HCT116 (cell line): ENCODE results near the gene CDC14B. TPM values are rescaled to one million over a fixed set of nuclear protein-coding genes. Genes with fewer than 3 reads are reported as not detected.

Source experiments
- ATAC-seq: fragments of 200-7000 bp; cut with Tn5 transposase; 2 replicates; pipeline ENCODE4 v1.9.1; 2020; ENCODE audit warnings: mild to moderate bottlenecking, moderate library complexity
- BruUV-seq: library from RNA; stranded (reverse); fragments of 400-500 nt; replicated peaks from 2 replicates; lab custom pipeline; 2021; lab: Mats Ljungman, UMichigan
- CTCF ChIA-PET: fragments of 300-600 bp; sonication (Branson Sonifier 250); formaldehyde crosslinking; loops from one replicate; lab custom pipeline; 2021; ENCODE audit warnings: antibody characterized with exemption; lab: Charles Lee
- POLR2A ChIA-PET: fragments of 300-600, 350-600 bp; sonication (Branson Sonifier 250); formaldehyde crosslinking; loops from one replicate; lab custom pipeline; 2021; ENCODE audit warnings: antibody characterized with exemption; lab: Charles Lee
- RAD21 ChIA-PET, 2 experiments: fragments of 300-600 bp; sonication (Branson Sonifier 250); formaldehyde crosslinking; loops; one replicate each; lab custom pipeline; 2023; ENCODE audit warnings: low total read pairs in 2 of 2; ENCODE audit not compliant: uncharacterized antibody in 2 of 2, unreplicated experiment in 2 of 2, low non-redundant PET in 1 of 2; lab: Charles Lee
- DNase-seq: peaks from one replicate; pipeline ENCODE4 v3.0.0-alpha.2; 2010; ENCODE audit warnings: low read depth, low spot score
- H2AFZ ChIP-seq: fragments of 200-600 bp; shearing (Covaris generic), sonication (generic); 2 replicates; pipeline ENCODE4 v1.6.1; 2017; ENCODE audit warnings: low read depth, mixed run types, mixed read lengths, antibody characterized with exemption, low read length; ENCODE audit not compliant: poor library complexity, severe bottlenecking
- H3K27ac ChIP-seq: 2 replicates; pipeline ENCODE4 v1.5.1; 2012; ENCODE audit warnings: low read depth, low read length
- H3K27me3 ChIP-seq: fragments of 200-600 bp; sonication (generic); 2 replicates; pipeline ENCODE4 v1.6.1; 2016; ENCODE audit warnings: mixed run types, low read length, mixed read lengths; ENCODE audit not compliant: insufficient read depth
- H3K36me3 ChIP-seq, 2 experiments: fragments of 200-500 bp in 1 of 2; fragments of 200-600 bp in 1 of 2; sonication (Bioruptor generic) in 1 of 2; sonication (generic) in 1 of 2; 2 replicates each; pipeline versions ENCODE4 v1.5.1 to v1.6.1; 2014 to 2016; ENCODE audit warnings: low read length in 2 of 2, inconsistent platforms in 1 of 2, mixed read lengths in 1 of 2, mixed run types in 1 of 2; ENCODE audit not compliant: insufficient read depth in 2 of 2, control insufficient read depth in 1 of 2
- H3K4me1 ChIP-seq, 2 experiments: fragments of 200-600 bp in 1 of 2; sonication (generic) in 1 of 2; 2 replicates each; pipeline versions ENCODE4 v1.5.1 to v1.6.1; 2012 to 2017; ENCODE audit warnings: low read length in 2 of 2, inconsistent platforms in 1 of 2, mild to moderate bottlenecking in 1 of 2, mixed read lengths in 1 of 2, mixed run types in 1 of 2, moderate library complexity in 1 of 2; ENCODE audit not compliant: insufficient read depth in 2 of 2, control insufficient read depth in 1 of 2
- H3K4me2 ChIP-seq: fragments of 200-600 bp; sonication (generic); 2 replicates; pipeline ENCODE4 v1.6.1; 2017; ENCODE audit warnings: mixed run types, low read length, mixed read lengths
- H3K4me3 ChIP-seq, 2 experiments: fragments of 200-600 bp in 1 of 2; sonication (generic) in 1 of 2; replicated peaks in 1 of 2; 2 replicates each; pipeline ENCODE4 v1.5.1; 2011 to 2016; ENCODE audit warnings: low read length in 2 of 2, control low read depth in 1 of 2, low read depth in 1 of 2, mild to moderate bottlenecking in 1 of 2, mixed read lengths in 1 of 2, mixed run types in 1 of 2
- H3K79me2 ChIP-seq: fragments of 200-600 bp; sonication (generic); 2 replicates; pipeline ENCODE4 v1.6.1; 2017; ENCODE audit warnings: mild to moderate bottlenecking, mixed run types, low read length, moderate library complexity, mixed read lengths; ENCODE audit not compliant: insufficient read depth
- H3K9ac ChIP-seq: fragments of 200-600 bp; sonication (generic); 2 replicates; pipeline ENCODE4 v1.6.1; 2016; ENCODE audit warnings: low read length, mixed read lengths
- H3K9me2 ChIP-seq: fragments of 200-600 bp; sonication (generic), shearing (Covaris generic); 2 replicates; pipeline ENCODE4 v1.6.1; 2017; ENCODE audit warnings: mixed run types, mild to moderate bottlenecking, moderate library complexity; ENCODE audit not compliant: insufficient read depth
- H3K9me3 ChIP-seq, 2 experiments: fragments of 200-500 bp in 1 of 2; fragments of 200-600 bp in 1 of 2; sonication (Bioruptor generic) in 1 of 2; sonication (generic) in 1 of 2; 2 replicates each; pipeline ENCODE4 v1.6.1; 2014 to 2017; ENCODE audit warnings: low read length in 2 of 2, mixed read lengths in 2 of 2, inconsistent platforms in 1 of 2, low read depth in 1 of 2, mild to moderate bottlenecking in 1 of 2, mixed run types in 1 of 2, moderate library complexity in 1 of 2; ENCODE audit not compliant: control insufficient read depth in 1 of 2, insufficient read depth in 1 of 2
- H4K20me1 ChIP-seq: fragments of 200-600 bp; sonication (generic), shearing (Covaris generic); 2 replicates; pipeline ENCODE4 v1.6.1; 2017; ENCODE audit warnings: mixed run types, mild to moderate bottlenecking, moderate library complexity; ENCODE audit not compliant: insufficient read depth
- CBX3 ChIP-seq: IDR thresholded peaks from 2 replicates; pipeline ENCODE4 v1.6.1; 2012; ENCODE audit warnings: low read depth
- CEBPB ChIP-seq: IDR thresholded peaks from 2 replicates; pipeline ENCODE4 v1.6.1; 2012; ENCODE audit warnings: low read depth
- EGR1 ChIP-seq: IDR thresholded peaks from 2 replicates; pipeline ENCODE4 v1.6.1; 2012; ENCODE audit warnings: low read depth
- ELF1 ChIP-seq: IDR thresholded peaks from 2 replicates; pipeline ENCODE4 v1.6.1; 2012; ENCODE audit warnings: low read depth, borderline replicate concordance
- JUND ChIP-seq: IDR thresholded peaks from 2 replicates; pipeline ENCODE4 v1.6.1; 2012
- MAX ChIP-seq: IDR thresholded peaks from 2 replicates; pipeline ENCODE4 v1.6.1; 2012
- POLR2A ChIP-seq: IDR thresholded peaks from 2 replicates; pipeline ENCODE4 v1.7.0; 2011; ENCODE audit warnings: borderline replicate concordance; ENCODE audit not compliant: insufficient read depth, insufficient read length; ENCODE audit errors: extremely low read depth
- POLR2AphosphoS5 ChIP-seq: IDR thresholded peaks from 2 replicates; pipeline ENCODE4 v1.6.1; 2011; ENCODE audit warnings: mild to moderate bottlenecking, low read depth, low read length, moderate library complexity
- RAD21 ChIP-seq: IDR thresholded peaks from 2 replicates; pipeline ENCODE4 v1.6.1; 2012; ENCODE audit warnings: low read depth, mild to moderate bottlenecking
- REST ChIP-seq: IDR thresholded peaks from 2 replicates; pipeline ENCODE4 v1.6.1; 2012; ENCODE audit warnings: low read depth
- SP1 ChIP-seq: IDR thresholded peaks from 2 replicates; pipeline ENCODE4 v1.6.1; 2012; ENCODE audit warnings: low read depth
- SRF ChIP-seq: IDR thresholded peaks from 2 replicates; pipeline ENCODE4 v1.6.1; 2012; ENCODE audit warnings: low read depth
- YY1 ChIP-seq: IDR thresholded peaks from 2 replicates; pipeline ENCODE4 v1.6.1; 2011; ENCODE audit warnings: low read length, low read depth, moderate library complexity, mild to moderate bottlenecking; ENCODE audit not compliant: insufficient replicate concordance; ENCODE audit errors: extremely low read depth
- ZBTB33 ChIP-seq: IDR thresholded peaks from 2 replicates; pipeline ENCODE4 v1.6.1; 2011; ENCODE audit warnings: mild to moderate bottlenecking, low read length, moderate library complexity; ENCODE audit not compliant: insufficient replicate concordance; ENCODE audit errors: extremely low read depth
- ZFX ChIP-seq: fragments of 450-650 bp; IDR thresholded peaks from 2 replicates; pipeline ENCODE4 v1.6.1; 2017
- ZNF274 ChIP-seq: fragments of 200-500 bp; sonication (Bioruptor generic); IDR thresholded peaks from 2 replicates; pipeline ENCODE4 v1.6.1; 2014; ENCODE audit warnings: mild to moderate bottlenecking, low read depth, low read length, inconsistent platforms
- intact Hi-C: fragments of 100-400 bp; cut with micrococcal nuclease; formaldehyde crosslinking; loops from 2 replicates; pipeline ENCODE4 v1.10.0; 2022
- total RNA-seq: library from RNA; stranded (reverse); gene quantifications from one replicate; pipeline ENCODE4 v1.2.1, GENCODE V29; 2021; ENCODE audit not compliant: unreplicated experiment

The CDC14B gene
- total RNA-seq, 1 experiment from 2014 or later, result 21.6 TPM

- CTCF ChIA-PET, result interaction anchor here (0.6 to 1.0 kb wide), 3 partner anchors 9 to 57 kb away, joined by 3 read pairs; no protein-coding TSS in a partner anchor
- no peaks in the 10 kb centered on the region for H3K9me2 ChIP-seq
- BruUV-seq, result no TSS peak
- POLR2A ChIA-PET, result no interaction called here
- H3K9me3 ChIP-seq, result no peaks in the 10 kb centered on the region
- H3K9ac ChIP-seq, result peak overlapping the region; percentile 21; the same call in 1 of the 2 replicates
- H3K4me3 ChIP-seq, result peak overlapping the region; percentile 49 to 65
- H2AFZ ChIP-seq, result no peak overlapping the region
- ATAC-seq, result 0 out of 2 replicates have a peak, but pooled peaks have one; percentile 18
- H3K79me2 ChIP-seq, result no peaks in the 10 kb centered on the region
- RAD21 ChIA-PET, result no interaction called here
- intact Hi-C loops, result no loop called here
- peaks cover 21 to 27% of the 10 kb centered on the region in 2 experiments for H3K4me1 ChIP-seq
- H3K36me3 ChIP-seq, result no peaks in the 10 kb centered on the region
- peak overlapping the region; percentile 61; the same call in 1 of the 2 replicates for H3K27ac ChIP-seq
- 0 out of 2 replicates have a peak, but pooled peaks cover 10% of the 10 kb centered on the region for H3K27me3 ChIP-seq
- peaks cover 14% of the 10 kb centered on the region; the same call in 1 of the 2 replicates for H4K20me1 ChIP-seq
- DNase-seq, result no peak
- peak overlapping the region; percentile 96 for H3K4me2 ChIP-seq
- TF ChIP-seq ELF1 (no peak), ZFX (no peak), SRF (peak; percentile 32; the same call in 1 of the 2 replicates), ZNF274 (no peak), REST (no peak), MAX (no peak), JUND (no peak), SP1 (no peak; the same call in 1 of the 2 replicates), POLR2AphosphoS5 (no peak), YY1 (peak; percentile 10), CEBPB (peak; percentile 52; the same call in 1 of the 2 replicates), RAD21 (peak; percentile 22; the same call in 1 of the 2 replicates), EGR1 (no peak), ZBTB33 (no peak), POLR2A (no peak), CBX3 (0 out of 2 replicates have a peak, but pooled peaks have one; percentile 54)
Measured at GRCh38 chr9:96565671-96566497, 53.8 kb downstream of the CDC14B start.
